Urothelium cell line (cell line): ENCODE measurements around the gene MRPS18A.
"Not testable (repeated sequence)": the region's sequence is repeated elsewhere in the genome, so short reads cannot be mapped to it uniquely, and the experiment has no call there.

Source experiments
- DNase-seq: peaks from one replicate; pipeline ENCODE4 v3.0.0; 2011; ENCODE audit warnings: low spot score, mixed read lengths
- FAIRE-seq: peaks from 2 replicates; lab custom pipeline; 2011; peaks lifted over from hg19 to GRCh38; lab: Jason Lieb, UNC

MRPS18A gene

DNA sequence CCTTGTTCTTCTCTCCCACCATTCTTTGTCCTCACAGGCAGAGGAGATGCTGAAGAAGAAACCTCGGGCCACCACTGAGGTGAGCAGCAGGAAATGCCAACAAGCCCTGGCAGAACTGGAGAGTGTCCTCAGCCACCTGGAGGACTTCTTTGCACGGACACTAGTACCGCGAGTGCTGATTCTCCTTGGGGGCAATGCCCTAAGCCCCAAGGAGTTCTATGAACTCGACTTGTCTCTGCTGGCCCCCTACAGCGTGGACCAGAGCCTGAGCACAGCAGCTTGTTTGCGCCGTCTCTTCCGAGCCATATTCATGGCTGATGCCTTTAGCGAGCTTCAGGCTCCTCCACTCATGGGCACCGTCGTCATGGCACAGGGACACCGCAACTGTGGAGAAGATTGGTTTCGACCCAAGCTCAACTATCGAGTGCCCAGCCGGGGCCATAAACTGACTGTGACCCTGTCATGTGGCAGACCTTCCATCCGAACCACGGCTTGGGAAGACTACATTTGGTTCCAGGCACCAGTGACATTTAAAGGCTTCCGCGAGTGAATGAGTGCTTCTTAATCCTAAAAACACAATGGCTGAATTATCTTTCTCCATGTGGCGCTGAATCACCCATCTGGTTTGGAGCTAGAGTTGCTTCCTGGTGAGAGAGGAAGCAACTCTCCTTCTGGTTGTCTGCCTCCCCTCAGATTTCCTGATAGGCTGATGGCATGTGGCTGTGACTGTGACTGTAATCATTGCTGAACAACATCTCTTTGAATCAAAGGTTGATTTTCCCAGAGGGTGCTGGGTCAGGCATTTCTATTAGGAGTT, 47.4 kb downstream of the MRPS18A start:
- DNase-seq: no peak
- no peak for FAIRE-seq

DNA sequence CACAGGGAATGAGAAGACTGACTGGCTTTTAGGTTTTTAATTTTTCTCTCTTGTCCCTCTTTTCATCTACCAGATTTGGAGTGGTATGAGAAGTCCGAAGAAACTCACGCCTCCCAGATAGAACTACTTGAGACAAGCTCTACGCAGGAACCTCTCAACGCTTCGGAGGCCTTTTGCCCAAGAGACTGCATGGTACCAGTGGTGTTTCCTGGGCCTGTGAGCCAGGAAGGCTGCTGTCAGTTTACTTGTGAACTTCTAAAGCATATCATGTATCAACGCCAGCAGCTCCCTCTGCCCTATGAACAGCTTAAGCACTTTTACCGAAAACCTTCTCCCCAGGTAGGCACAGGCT, 51.3 kb downstream of the MRPS18A start:
- FAIRE-seq (no peak), DNase-seq (peak; percentile 10)

DNA sequence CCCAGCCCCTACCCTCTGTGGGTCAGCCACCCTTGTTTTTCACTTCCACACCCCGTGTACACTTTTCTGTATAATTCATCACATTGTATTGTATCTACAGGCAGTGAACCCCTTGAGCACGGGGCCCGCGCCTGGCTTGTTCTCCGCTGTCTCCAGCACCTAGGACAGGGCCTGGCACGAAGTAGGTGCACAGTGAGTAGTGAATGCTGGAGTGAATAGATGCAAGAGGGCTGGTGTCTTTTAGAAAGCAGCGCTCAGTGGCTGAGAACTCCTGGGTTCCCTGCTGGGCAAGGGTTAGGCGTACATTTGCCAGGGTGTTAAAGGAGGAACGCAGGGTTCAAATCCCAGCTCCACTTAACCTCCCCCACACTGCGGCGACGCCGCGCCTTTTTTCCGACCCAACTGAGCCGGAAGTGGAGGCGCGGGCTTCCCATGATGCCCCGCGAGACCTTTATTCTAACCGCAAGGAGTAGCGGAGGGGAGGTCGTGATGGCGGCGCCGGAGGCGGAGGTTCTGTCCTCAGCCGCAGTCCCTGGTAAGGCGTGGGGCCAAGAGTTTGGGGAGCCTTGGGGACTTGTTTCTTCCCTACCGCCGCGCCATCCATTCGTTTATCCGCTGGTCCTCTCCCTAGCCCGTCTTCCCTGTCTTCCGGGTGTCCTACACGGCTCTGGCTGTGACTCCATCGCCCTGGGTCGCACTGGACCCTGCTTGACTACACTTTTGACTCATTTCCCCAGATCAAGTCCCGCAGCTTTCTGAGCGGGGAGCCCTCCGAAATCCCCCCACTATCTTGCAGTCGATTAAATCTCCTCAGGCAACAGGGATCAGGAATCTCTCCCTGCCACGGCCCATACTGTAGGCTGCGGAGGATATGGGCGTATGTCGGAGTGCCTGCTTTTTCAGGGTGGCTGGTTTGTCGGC, 51.9 kb downstream of the MRPS18A start, which contains the start of gene MAD2L1BP:
MAD2L1BP (plus strand) TSS at position 454 of the 921 bp plus-strand sequence; CDS start at position 490, 36 bp downstream.
- peak; percentile 85 for DNase-seq
- FAIRE-seq: no peak

GRCh38 chr6:43634702-43635303, 52.8 kb downstream of the MRPS18A start:
- FAIRE-seq: no peak

GRCh38 chr6:43633002-43633401, 54.6 kb downstream of the MRPS18A start:
- not testable (repeated sequence) for FAIRE-seq, DNase-seq

More at GRCh38 chr6:43634702-43635303, 52.8 kb downstream of the MRPS18A start:
- DNase-seq: no peak

- no peak for FAIRE-seq
Measured at GRCh38 chr6:43630980-43631619, 56.5 kb downstream of the MRPS18A start.

DNA sequence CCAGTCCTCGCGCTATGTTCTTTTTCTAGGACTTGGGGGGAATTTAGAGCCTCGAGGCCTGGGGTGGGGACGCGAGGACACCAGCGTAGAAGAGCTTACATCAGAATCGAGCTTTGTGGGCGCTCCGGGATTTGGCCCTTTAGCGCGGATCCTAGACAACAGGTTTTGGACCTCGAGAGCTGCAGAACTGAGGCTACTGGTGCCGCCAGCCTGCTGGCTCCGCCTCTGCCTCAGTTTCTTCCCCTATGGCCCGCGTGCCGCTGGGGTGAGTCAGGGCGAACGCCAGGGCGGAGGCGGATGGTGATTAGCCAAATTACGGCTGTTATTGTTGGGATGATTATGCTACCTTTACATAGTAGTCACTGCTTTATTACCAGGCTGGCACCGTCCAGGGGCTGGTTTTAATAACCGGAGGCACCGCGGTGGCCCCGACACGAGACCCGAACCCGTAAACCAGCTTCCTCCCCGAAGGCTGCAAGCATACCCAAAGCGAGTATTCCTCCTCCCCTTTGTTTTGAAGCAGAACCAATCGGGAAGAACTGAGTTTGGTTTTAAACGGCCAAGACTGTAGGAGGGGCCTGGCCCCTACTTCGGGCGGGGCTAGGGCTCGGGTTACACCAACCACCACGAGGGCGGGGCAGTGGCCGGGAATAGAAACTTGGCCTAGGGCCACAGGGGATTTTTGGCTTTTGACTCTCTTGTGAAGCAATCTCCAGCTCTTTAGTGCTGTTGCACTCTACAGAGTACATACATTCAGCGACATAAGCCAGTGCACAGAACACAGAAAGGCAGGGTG, 57.9 kb downstream of the MRPS18A start:
- DNase-seq: peak; percentile 98
- peak; percentile 13 for FAIRE-seq

More at GRCh38 chr6:43630980-43631619, 56.5 kb downstream of the MRPS18A start:
- no peak for DNase-seq

DNA sequence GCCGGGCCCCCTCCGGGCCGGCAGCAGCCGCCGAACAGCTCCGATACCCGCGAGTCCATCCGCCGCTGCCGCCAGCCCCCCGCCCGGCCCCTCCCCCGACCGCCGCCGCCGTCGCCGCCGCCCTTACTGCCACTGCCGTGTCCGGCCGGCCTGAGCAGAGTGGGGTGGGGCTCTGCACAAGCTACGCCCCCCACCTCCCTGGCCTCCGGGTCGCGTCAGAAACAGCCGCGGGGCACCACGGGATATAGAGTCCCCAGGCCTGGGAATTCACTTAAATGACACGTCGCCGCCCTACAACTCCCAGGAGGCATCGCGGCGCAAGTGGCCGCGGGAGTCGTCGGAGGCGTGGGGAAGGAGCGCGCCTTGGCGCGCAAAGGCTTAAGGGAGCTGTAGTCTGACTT, 58.5 kb downstream of the MRPS18A start, which contains the start of gene GTPBP2:
GTPBP2 (minus strand) TSS at position 161 of the 401 bp plus-strand sequence; CDS start at position 59, 102 bp downstream.
- DNase-seq (peak; percentile 97), FAIRE-seq (peak; percentile 27)

- peak; percentile 67 for DNase-seq
- FAIRE-seq: no peak
Measured at GRCh38 chr6:43628393-43629103, 59.0 kb downstream of the MRPS18A start.

- DNase-seq: peak; percentile 79
- no peak for FAIRE-seq
Measured at GRCh38 chr6:43627008-43627825, 60.4 kb downstream of the MRPS18A start.

GRCh38 chr6:43625393-43625992, 62.1 kb downstream of the MRPS18A start:
- FAIRE-seq: no peak
- no peak for DNase-seq

DNA sequence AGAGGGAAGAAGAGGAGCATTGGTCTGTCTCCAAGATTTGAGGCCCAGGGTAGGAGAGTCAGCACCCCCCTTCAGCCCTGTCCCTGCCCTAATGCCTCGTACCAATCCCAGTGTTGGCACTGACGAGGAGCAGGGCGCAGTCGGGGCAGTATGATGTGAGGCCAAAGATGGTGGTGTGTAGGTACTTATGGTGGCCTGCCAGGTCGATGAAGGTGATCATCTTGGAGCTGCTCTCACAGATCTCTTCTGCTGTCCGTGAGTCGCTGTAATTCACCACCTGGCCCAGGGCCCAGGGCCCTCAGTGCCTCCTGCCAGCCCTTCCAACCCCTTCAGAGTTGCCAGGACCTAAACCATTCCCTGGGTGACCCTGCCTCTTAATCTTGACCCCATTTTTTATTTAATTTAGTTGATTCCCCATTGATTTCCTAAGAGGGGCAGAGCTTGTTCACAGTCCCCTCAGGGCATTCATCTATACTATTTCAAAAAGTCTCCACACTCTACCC, 62.8 kb downstream of the MRPS18A start:
- DNase-seq (no peak), FAIRE-seq (no peak)

DNA sequence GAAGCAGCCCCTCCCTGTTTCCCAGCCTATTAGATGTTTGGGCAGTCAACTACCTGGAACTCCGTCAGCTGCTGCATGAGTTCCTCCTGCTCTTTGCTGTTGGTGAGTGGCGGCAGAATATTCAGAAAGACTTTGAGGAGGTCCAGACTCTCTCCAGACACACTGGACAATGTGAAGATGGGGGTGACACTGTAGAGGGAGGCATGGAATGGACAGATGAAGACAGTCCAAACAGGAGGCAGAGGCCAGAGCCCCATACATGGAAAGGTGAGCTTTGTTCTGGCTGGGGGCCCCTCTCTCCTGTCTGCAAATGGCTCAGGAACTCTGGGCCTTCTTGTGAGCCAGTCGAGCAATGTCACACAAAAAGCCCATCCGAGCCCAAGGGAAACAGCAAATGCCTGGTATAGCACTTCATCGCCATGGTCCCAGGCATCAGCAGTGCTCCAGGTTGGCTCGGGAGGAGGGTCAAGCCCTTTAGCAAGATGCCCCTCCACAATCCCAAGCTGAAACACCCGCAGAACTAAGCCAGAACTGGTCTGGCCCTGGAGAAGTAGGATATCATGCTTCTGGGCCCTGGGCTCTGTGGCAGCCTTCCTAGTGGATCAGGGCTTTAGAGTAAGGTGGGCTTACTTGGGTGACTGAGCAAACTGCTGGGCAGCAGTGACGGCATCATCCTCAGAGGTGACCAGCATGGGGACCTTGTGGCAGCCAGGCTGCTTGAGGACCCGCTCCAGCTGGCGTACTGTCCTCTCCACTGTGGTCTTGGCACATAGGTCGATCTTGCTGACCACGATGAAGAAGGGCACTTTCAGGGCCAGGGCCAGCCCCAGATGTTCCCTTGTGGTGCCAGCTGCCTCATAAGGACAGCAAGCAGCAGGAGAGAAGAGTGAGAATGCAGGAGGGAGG, 63.5 kb downstream of the MRPS18A start:
- DNase-seq (no peak), FAIRE-seq (no peak)

DNA sequence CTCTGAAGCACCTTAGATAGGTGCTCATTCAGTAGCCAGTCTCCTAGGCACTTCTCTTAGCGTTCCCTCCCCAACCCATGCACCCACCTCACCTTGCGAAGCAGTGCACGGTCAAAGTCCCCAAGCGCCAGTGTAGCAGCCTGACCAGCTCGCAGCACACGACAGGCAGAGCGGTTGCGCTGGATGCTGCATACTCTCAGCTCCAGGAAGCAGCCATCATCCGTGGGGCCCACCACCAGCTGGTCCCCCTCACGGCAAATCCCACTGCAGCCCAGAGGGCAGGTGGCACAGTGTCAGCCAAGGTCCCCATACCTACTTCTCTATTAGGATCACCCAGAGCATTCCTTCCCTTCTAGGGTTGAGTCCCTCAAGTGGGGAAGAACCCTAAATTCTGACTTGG, 65.0 kb downstream of the MRPS18A start:
- DNase-seq: no peak
- FAIRE-seq: no peak

GRCh38 chr6:43621836-43622180, 65.8 kb downstream of the MRPS18A start:
- no peak for FAIRE-seq

More at GRCh38 chr6:43621836-43622180, 65.8 kb downstream of the MRPS18A start:
- no peak for DNase-seq
